Testis (tissue), 2 donors: ENCODE measurements around the gene RGS12.

Experiments
- POLR2A ChIP-seq: fragments of 450-650 bp; IDR thresholded peaks from one replicate; pipeline ENCODE4 v1.6.1; 2017; ENCODE audit warnings: antibody characterized with exemption, mild to moderate bottlenecking, moderate library complexity
- TF ChIP-seq, protein P1 (sequence below), 3 experiments: fragments of 450-650 bp in 2 of 3; fragments of 200-600 bp in 1 of 3; sonication (generic) in 1 of 3; IDR thresholded peaks; one replicate each; pipeline ENCODE4 v1.5.1; 2016 to 2019; ENCODE audit warnings: antibody characterized with exemption in 3 of 3, mild to moderate bottlenecking in 2 of 3, moderate library complexity in 1 of 3

DNA sequence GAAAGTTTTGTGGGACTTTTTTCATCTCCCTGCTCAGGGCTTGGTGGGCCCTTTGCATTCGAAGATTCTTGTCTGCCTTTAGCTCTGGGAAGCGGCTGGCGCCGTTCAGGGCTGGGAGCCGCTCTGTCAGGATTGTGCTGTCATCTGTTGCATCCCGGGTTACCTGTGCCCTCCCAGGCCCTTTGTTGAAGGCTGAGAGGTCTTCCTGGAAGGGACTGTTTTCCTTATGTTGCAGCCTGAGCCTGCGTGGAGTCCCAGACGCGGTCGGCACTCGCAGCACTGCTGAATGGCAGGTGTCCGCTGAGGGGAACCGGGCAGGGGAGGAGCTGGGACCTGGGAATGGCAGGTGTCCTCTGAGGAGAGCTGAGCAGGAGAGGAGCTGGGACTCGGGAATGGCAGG lies 15.9 kb downstream of the RGS12 start:
- no peak for TF ChIP-seq POLR2A
- TF ChIP-seq, protein P1, sequence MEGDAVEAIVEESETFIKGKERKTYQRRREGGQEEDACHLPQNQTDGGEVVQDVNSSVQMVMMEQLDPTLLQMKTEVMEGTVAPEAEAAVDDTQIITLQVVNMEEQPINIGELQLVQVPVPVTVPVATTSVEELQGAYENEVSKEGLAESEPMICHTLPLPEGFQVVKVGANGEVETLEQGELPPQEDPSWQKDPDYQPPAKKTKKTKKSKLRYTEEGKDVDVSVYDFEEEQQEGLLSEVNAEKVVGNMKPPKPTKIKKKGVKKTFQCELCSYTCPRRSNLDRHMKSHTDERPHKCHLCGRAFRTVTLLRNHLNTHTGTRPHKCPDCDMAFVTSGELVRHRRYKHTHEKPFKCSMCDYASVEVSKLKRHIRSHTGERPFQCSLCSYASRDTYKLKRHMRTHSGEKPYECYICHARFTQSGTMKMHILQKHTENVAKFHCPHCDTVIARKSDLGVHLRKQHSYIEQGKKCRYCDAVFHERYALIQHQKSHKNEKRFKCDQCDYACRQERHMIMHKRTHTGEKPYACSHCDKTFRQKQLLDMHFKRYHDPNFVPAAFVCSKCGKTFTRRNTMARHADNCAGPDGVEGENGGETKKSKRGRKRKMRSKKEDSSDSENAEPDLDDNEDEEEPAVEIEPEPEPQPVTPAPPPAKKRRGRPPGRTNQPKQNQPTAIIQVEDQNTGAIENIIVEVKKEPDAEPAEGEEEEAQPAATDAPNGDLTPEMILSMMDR (IDR thresholded peaks at IDR 0.05), result no peak
